Measurements from ENCODE around the gene RIPOR3. TPM values are rescaled to one million over a fixed set of nuclear protein-coding genes. Genes with fewer than 3 reads are reported as not detected.

The RIPOR3 gene
- total and polyA plus RNA-seq, 12 donors = 1.6 to 50.2 (median 3.3) TPM

GRCh38 chr20:50618537-50618936 lies 72.8 kb downstream of the RIPOR3 start:
- no peaks in the 10 kb centered on the region for H3K27me3 ChIP-seq
- DNase-seq = no peak
- TF ChIP-seq, protein P1, sequence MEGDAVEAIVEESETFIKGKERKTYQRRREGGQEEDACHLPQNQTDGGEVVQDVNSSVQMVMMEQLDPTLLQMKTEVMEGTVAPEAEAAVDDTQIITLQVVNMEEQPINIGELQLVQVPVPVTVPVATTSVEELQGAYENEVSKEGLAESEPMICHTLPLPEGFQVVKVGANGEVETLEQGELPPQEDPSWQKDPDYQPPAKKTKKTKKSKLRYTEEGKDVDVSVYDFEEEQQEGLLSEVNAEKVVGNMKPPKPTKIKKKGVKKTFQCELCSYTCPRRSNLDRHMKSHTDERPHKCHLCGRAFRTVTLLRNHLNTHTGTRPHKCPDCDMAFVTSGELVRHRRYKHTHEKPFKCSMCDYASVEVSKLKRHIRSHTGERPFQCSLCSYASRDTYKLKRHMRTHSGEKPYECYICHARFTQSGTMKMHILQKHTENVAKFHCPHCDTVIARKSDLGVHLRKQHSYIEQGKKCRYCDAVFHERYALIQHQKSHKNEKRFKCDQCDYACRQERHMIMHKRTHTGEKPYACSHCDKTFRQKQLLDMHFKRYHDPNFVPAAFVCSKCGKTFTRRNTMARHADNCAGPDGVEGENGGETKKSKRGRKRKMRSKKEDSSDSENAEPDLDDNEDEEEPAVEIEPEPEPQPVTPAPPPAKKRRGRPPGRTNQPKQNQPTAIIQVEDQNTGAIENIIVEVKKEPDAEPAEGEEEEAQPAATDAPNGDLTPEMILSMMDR (IDR thresholded peaks at IDR 0.05) = no peak
- H3K4me1 ChIP-seq = no peaks in the 10 kb centered on the region
- H3K27ac ChIP-seq = no peak overlapping the region
- ATAC-seq = no peak
- peaks cover 0 to 6% (median 0%) of the 10 kb centered on the region in 9 donors for H3K36me3 ChIP-seq
- 95 to 100% methylated on average over 1 of the region's 1 CpG for WGBS, 2 donors
- H3K4me3 ChIP-seq = no peak overlapping the region
- peaks cover 0 to 16% (median 6%) of the 10 kb centered on the region in 11 donors for H3K9me3 ChIP-seq
- intact Hi-C loops (cut with DNase I) = no loop called here

GRCh38 chr20:50617022-50617421 lies 74.3 kb downstream of the RIPOR3 start:
- Histone ChIP-seq H3K4me3 (no peak overlapping the region), H3K9me3 (peaks cover 0 to 16% (median 6%) of the 10 kb centered on the region in 11 donors), H3K27ac (no peak overlapping the region), H3K4me1 (no peaks in the 10 kb centered on the region), H3K27me3 (no peaks in the 10 kb centered on the region), H3K36me3 (peaks cover 0 to 6% (median 0%) of the 10 kb centered on the region in 9 donors)
- TF ChIP-seq, protein P1 (IDR thresholded peaks at IDR 0.05) = no peak
- DNase-seq (no peak), ATAC-seq (no peak)
- 91 to 96% methylated on average over 5 of the region's 5 CpGs for WGBS, 2 donors
- intact Hi-C loops (cut with DNase I) = no loop called here

GRCh38 chr20:50615407-50615806 lies 75.9 kb downstream of the RIPOR3 start:
- intact Hi-C loops (cut with DNase I) = no loop called here
- Histone ChIP-seq H3K27me3 (no peaks in the 10 kb centered on the region), H3K9me3 (peaks cover 0 to 1% (median 0%) of the 10 kb centered on the region in 11 donors), H3K27ac (no peak overlapping the region), H3K4me3 (no peak overlapping the region), H3K4me1 (peaks cover 0 to 9% (median 0%) of the 10 kb centered on the region in 9 donors), H3K36me3 (peaks cover 0 to 2% (median 0%) of the 10 kb centered on the region in 9 donors)
- TF ChIP-seq, protein P1 (IDR thresholded peaks at IDR 0.05) = no peak
- DNase-seq = no peak
- no peak for ATAC-seq
- WGBS, 2 donors = 75 to 84% methylated on average over 6 of the region's 6 CpGs

DNA sequence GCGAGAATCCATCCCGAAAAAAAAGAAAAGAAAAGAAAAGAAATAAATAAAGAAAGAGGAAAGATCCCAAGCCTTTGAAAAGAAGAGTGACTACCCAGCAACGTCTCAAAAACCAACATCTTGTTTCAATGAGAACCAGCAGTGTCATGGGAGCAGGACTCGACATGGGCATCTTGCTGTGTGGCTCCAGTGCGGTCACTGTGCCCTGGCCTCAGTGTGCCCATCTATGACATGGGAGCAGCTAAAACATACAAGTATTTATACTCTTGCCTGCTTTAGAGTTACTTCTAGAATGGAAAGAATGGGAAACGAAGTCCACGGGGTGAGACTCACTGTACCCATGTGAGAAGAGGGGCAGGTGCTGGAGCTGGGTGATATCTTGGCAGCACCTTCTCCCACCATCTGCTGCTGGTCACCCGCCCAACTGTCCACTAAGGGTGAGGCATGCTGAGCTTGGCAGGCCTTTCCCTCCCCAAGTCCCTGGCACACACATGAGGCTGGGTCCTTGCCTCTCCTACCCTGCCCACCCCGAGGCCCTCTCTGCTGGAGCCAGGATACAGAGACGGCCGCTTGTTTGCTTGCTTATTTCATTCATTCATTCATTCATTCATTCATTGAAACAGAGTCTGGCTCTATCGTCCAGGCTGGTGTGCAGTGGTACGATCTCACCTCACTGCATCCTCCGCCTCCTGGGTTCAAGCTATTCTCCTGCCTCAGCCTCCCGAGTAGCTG lies 77.7 kb downstream of the RIPOR3 start:
- no peak overlapping the region for H3K4me3 ChIP-seq
- no peak overlapping the region for H3K27ac ChIP-seq
- WGBS, 2 donors = 94% methylated on average over 15 of the region's 15 CpGs
- intact Hi-C loops (cut with DNase I) = no loop called here
- peaks cover 0 to 9% (median 0%) of the 10 kb centered on the region in 9 donors for H3K4me1 ChIP-seq
- ATAC-seq (no peak), DNase-seq (no peak)
- H3K36me3 ChIP-seq = peaks cover 0 to 2% (median 0%) of the 10 kb centered on the region in 9 donors
- no peaks in the 10 kb centered on the region for H3K27me3 ChIP-seq
- no peaks in the 10 kb centered on the region for H3K9me3 ChIP-seq
- TF ChIP-seq, protein P1 (IDR thresholded peaks at IDR 0.05) = no peak
